Activated T-helper 17 cell treated with anti-CD3 and anti-CD28 coated beads, Interleukin-2, amount 50 U/mL, for 72 hours (primary cell): ENCODE data around the gene PHF21A. TPM values are rescaled to one million over a fixed set of nuclear protein-coding genes. Genes with fewer than 3 reads are reported as not detected.
"Not testable (repeated sequence)": the region's sequence is repeated elsewhere in the genome, so short reads cannot be mapped to it uniquely, and the experiment has no call there.

Experiments used
- ATAC-seq: fragments of 150-1000 bp; cut with Tn5 transposase; replicated peaks from 2 replicates; pipeline ENCODE4 v1.10.0; 2021; ENCODE audit warnings: mild to moderate bottlenecking, moderate library complexity
- H3K27ac Mint-ChIP-seq: one replicate; pipeline ENCODE4 v1.8.0; 2022; ENCODE audit warnings: mixed read lengths
- H3K27me3 Mint-ChIP-seq: one replicate; pipeline ENCODE4 v1.8.0; 2022; ENCODE audit warnings: mixed read lengths
- H3K36me3 Mint-ChIP-seq: one replicate; pipeline ENCODE4 v1.8.0; 2022; ENCODE audit warnings: low read depth, mild to moderate bottlenecking, mixed read lengths
- H3K4me1 Mint-ChIP-seq: one replicate; pipeline ENCODE4 v1.8.0; 2022; ENCODE audit warnings: mixed read lengths
- H3K4me3 Mint-ChIP-seq: one replicate; pipeline ENCODE4 v1.8.0; 2022; ENCODE audit warnings: mild to moderate bottlenecking, mixed read lengths
- H3K9me3 Mint-ChIP-seq: one replicate; pipeline ENCODE4 v1.8.0; 2022; ENCODE audit warnings: mixed read lengths
- total RNA-seq, 2 donors: library from RNA; stranded (reverse); gene quantifications; one replicate each; pipeline ENCODE4 v1.2.3, GENCODE V29; 2022

The PHF21A gene
- total RNA-seq, 2 donors from 2014 or later = 33.5 to 91.7 TPM

GRCh38 chr11:46014168-46014567 is 107.1 kb downstream of the PHF21A start:
- H3K36me3 Mint-ChIP-seq, ATAC-seq, H3K27ac Mint-ChIP-seq, H3K9me3 Mint-ChIP-seq, H3K27me3 Mint-ChIP-seq, H3K4me3 Mint-ChIP-seq: not testable (repeated sequence)
- H3K4me1 Mint-ChIP-seq = peaks cover 10% of the 10 kb centered on the region

GRCh38 chr11:46012185-46012584 is 109.1 kb downstream of the PHF21A start:
- Mint-ChIP-seq H3K27me3 (no peaks in the 10 kb centered on the region), H3K4me3 (no peak overlapping the region), H3K4me1 (peaks cover 10% of the 10 kb centered on the region), H3K36me3 (no peaks in the 10 kb centered on the region), H3K27ac (peak overlapping the region; percentile 11), H3K9me3 (no peaks in the 10 kb centered on the region)
- ATAC-seq = no peak

- Mint-ChIP-seq H3K27ac (no peak overlapping the region), H3K27me3 (no peaks in the 10 kb centered on the region), H3K4me3 (no peak overlapping the region), H3K36me3 (no peaks in the 10 kb centered on the region), H3K9me3 (no peaks in the 10 kb centered on the region), H3K4me1 (peaks cover 15% of the 10 kb centered on the region)
- ATAC-seq = no peak
Measured at GRCh38 chr11:46010100-46010499, 111.2 kb downstream of the PHF21A start.

GRCh38 chr11:46009647-46010046 is 111.6 kb downstream of the PHF21A start:
- Mint-ChIP-seq H3K27me3 (no peaks in the 10 kb centered on the region), H3K36me3 (no peaks in the 10 kb centered on the region), H3K4me3 (no peak overlapping the region), H3K4me1 (peaks cover 15% of the 10 kb centered on the region), H3K27ac (no peak overlapping the region), H3K9me3 (no peaks in the 10 kb centered on the region)
- ATAC-seq = no peak

GRCh38 chr11:46006418-46007070 is 114.7 kb downstream of the PHF21A start:
- no peaks in the 10 kb centered on the region for H3K27me3 Mint-ChIP-seq
- H3K4me3 Mint-ChIP-seq = no peak overlapping the region
- H3K36me3 Mint-ChIP-seq = no peaks in the 10 kb centered on the region
- H3K27ac Mint-ChIP-seq = no peak overlapping the region
- H3K9me3 Mint-ChIP-seq = no peaks in the 10 kb centered on the region
- peak; percentile 65 for ATAC-seq
- peaks cover 9% of the 10 kb centered on the region for H3K4me1 Mint-ChIP-seq

GRCh38 chr11:46003572-46003971 is 117.7 kb downstream of the PHF21A start:
- no peaks in the 10 kb centered on the region for H3K36me3 Mint-ChIP-seq
- H3K27me3 Mint-ChIP-seq = no peaks in the 10 kb centered on the region
- H3K4me3 Mint-ChIP-seq = no peak overlapping the region
- H3K27ac Mint-ChIP-seq = no peak overlapping the region
- peaks cover 13% of the 10 kb centered on the region for H3K4me1 Mint-ChIP-seq
- no peaks in the 10 kb centered on the region for H3K9me3 Mint-ChIP-seq
- no peak for ATAC-seq

GRCh38 chr11:46002189-46002588 is 119.1 kb downstream of the PHF21A start:
- no peak for ATAC-seq
- no peak overlapping the region for H3K27ac Mint-ChIP-seq
- peaks cover 13% of the 10 kb centered on the region for H3K4me1 Mint-ChIP-seq

GRCh38 chr11:46001448-46001914 is 119.8 kb downstream of the PHF21A start:
- Mint-ChIP-seq H3K27ac (no peak overlapping the region), H3K4me1 (peaks cover 12% of the 10 kb centered on the region), H3K27me3 (no peaks in the 10 kb centered on the region), H3K36me3 (no peaks in the 10 kb centered on the region), H3K4me3 (no peak overlapping the region), H3K9me3 (no peaks in the 10 kb centered on the region)
- ATAC-seq = no peak

More at GRCh38 chr11:46002189-46002588, 119.1 kb downstream of the PHF21A start:
- no peak overlapping the region for H3K4me3 Mint-ChIP-seq
- no peaks in the 10 kb centered on the region for H3K36me3 Mint-ChIP-seq
- no peaks in the 10 kb centered on the region for H3K9me3 Mint-ChIP-seq
- no peaks in the 10 kb centered on the region for H3K27me3 Mint-ChIP-seq

GRCh38 chr11:45997599-45997998 is 123.7 kb downstream of the PHF21A start:
- Mint-ChIP-seq H3K27me3 (no peaks in the 10 kb centered on the region), H3K27ac (no peak overlapping the region), H3K4me3 (no peak overlapping the region), H3K9me3 (no peaks in the 10 kb centered on the region), H3K4me1 (peaks cover 12% of the 10 kb centered on the region), H3K36me3 (no peaks in the 10 kb centered on the region)
- ATAC-seq = peak; percentile 21

GRCh38 chr11:45995342-45995734 is 125.9 kb downstream of the PHF21A start:
- ATAC-seq = no peak
- Mint-ChIP-seq H3K4me3 (no peak overlapping the region), H3K27ac (no peak overlapping the region), H3K36me3 (no peaks in the 10 kb centered on the region), H3K27me3 (no peaks in the 10 kb centered on the region), H3K9me3 (no peaks in the 10 kb centered on the region), H3K4me1 (peaks cover 9% of the 10 kb centered on the region)

- H3K36me3 Mint-ChIP-seq = no peaks in the 10 kb centered on the region
- H3K9me3 Mint-ChIP-seq = no peaks in the 10 kb centered on the region
- no peak overlapping the region for H3K27ac Mint-ChIP-seq
- H3K4me3 Mint-ChIP-seq = no peak overlapping the region
- ATAC-seq = no peak
- H3K4me1 Mint-ChIP-seq = peaks cover 13% of the 10 kb centered on the region
- no peaks in the 10 kb centered on the region for H3K27me3 Mint-ChIP-seq
Measured at GRCh38 chr11:45994371-45995341, 126.6 kb downstream of the PHF21A start.

GRCh38 chr11:45993531-45994001 is 127.7 kb downstream of the PHF21A start:
- Mint-ChIP-seq H3K27me3 (no peaks in the 10 kb centered on the region), H3K9me3 (no peaks in the 10 kb centered on the region), H3K36me3 (no peaks in the 10 kb centered on the region), H3K27ac (no peak overlapping the region), H3K4me1 (peaks cover 13% of the 10 kb centered on the region), H3K4me3 (no peak overlapping the region)
- ATAC-seq = no peak

GRCh38 chr11:45988921-45989320 is 132.3 kb downstream of the PHF21A start:
- no peaks in the 10 kb centered on the region for H3K9me3 Mint-ChIP-seq
- H3K4me1 Mint-ChIP-seq = peaks cover 27% of the 10 kb centered on the region
- H3K27me3 Mint-ChIP-seq = no peaks in the 10 kb centered on the region
- no peaks in the 10 kb centered on the region for H3K36me3 Mint-ChIP-seq
- no peak for ATAC-seq
- H3K4me3 Mint-ChIP-seq = no peak overlapping the region
- H3K27ac Mint-ChIP-seq = no peak overlapping the region

GRCh38 chr11:45985212-45985611 is 136.0 kb downstream of the PHF21A start:
- peaks cover 33% of the 10 kb centered on the region for H3K4me1 Mint-ChIP-seq
- no peak overlapping the region for H3K27ac Mint-ChIP-seq
- no peaks in the 10 kb centered on the region for H3K27me3 Mint-ChIP-seq
- H3K4me3 Mint-ChIP-seq = no peak overlapping the region
- ATAC-seq = peak; percentile 31
- no peaks in the 10 kb centered on the region for H3K9me3 Mint-ChIP-seq
- no peaks in the 10 kb centered on the region for H3K36me3 Mint-ChIP-seq

GRCh38 chr11:45984192-45984591 is 137.1 kb downstream of the PHF21A start:
- no peak for ATAC-seq
- H3K27ac Mint-ChIP-seq = no peak overlapping the region
- peaks cover 30% of the 10 kb centered on the region for H3K4me1 Mint-ChIP-seq
- peaks cover 10% of the 10 kb centered on the region for H3K36me3 Mint-ChIP-seq
- no peaks in the 10 kb centered on the region for H3K9me3 Mint-ChIP-seq
- H3K4me3 Mint-ChIP-seq = no peak overlapping the region
- H3K27me3 Mint-ChIP-seq = no peaks in the 10 kb centered on the region
